ENCODE data around the gene PDZD2. TPM values are rescaled to one million over a fixed set of nuclear protein-coding genes. Genes with fewer than 3 reads are reported as not detected.

Gene PDZD2
- total RNA-seq, 4 donors from 2014 or later, result 10.2 to 15.0 (median 12.2) TPM

GRCh38 chr5:31786090-31786631, 147.2 kb downstream of the PDZD2 start:
- DNase-seq (ENCODE audit: extremely low spot score), result no peak
- no peak overlapping the region for H3K4me3 ChIP-seq
- peaks cover 0 to 7% (median 3%) of the 10 kb centered on the region in 4 donors for H3K9me3 ChIP-seq
- intact Hi-C loops (cut with DNase I), result no loop called here
- 76% methylated on average over 2 of the region's 3 CpGs for WGBS
- H3K27me3 ChIP-seq, result no peaks in the 10 kb centered on the region
- peaks cover 0 to 6% (median 0%) of the 10 kb centered on the region in 4 donors for H3K36me3 ChIP-seq
- no peak for TF ChIP-seq POLR2AphosphoS5 (IDR thresholded peaks at IDR 0.05)
- TF ChIP-seq EP300 (IDR thresholded peaks at IDR 0.05), result no peak
- TF ChIP-seq POLR2A (IDR thresholded peaks at IDR 0.05; ENCODE audit: low read depth), result no peak
- TF ChIP-seq CTCF (IDR thresholded peaks at IDR 0.05), result no peak
- no peak overlapping the region for H3K27ac ChIP-seq (replicated peaks in 1 of 4)
- peaks cover 0 to 11% (median 0%) of the 10 kb centered on the region in 4 donors for H3K4me1 ChIP-seq

- WGBS, result 91% methylated on average over 2 of the region's 2 CpGs
These were observed 155.1 kb downstream of the PDZD2 start for GRCh38 chr5:31794009-31794408.

GRCh38 chr5:31798168-31798567, 159.2 kb downstream of the PDZD2 start:
- peaks cover 0 to 10% (median 0%) of the 10 kb centered on the region in 4 donors for H3K27me3 ChIP-seq
- DNase-seq (ENCODE audit: extremely low spot score), result no peak
- TF ChIP-seq CTCF (IDR thresholded peaks at IDR 0.05) (no peak), POLR2A (IDR thresholded peaks at IDR 0.05; ENCODE audit: low read depth) (no peak), POLR2AphosphoS5 (IDR thresholded peaks at IDR 0.05) (no peak), EP300 (IDR thresholded peaks at IDR 0.05) (no peak)
- no peak overlapping the region for H3K4me3 ChIP-seq
- peaks cover 0 to 5% (median 0%) of the 10 kb centered on the region in 4 donors for H3K36me3 ChIP-seq
- H3K9me3 ChIP-seq, result no peaks in the 10 kb centered on the region
- WGBS, result 82% methylated on average over 5 of the region's 5 CpGs
- intact Hi-C loops (cut with DNase I), result no loop called here
- H3K27ac ChIP-seq (replicated peaks in 1 of 4), result no peak overlapping the region
- H3K4me1 ChIP-seq, result no peaks in the 10 kb centered on the region

More at GRCh38 chr5:31794009-31794408, 155.1 kb downstream of the PDZD2 start:
- Histone ChIP-seq H3K4me1 (no peaks in the 10 kb centered on the region), H3K27me3 (no peaks in the 10 kb centered on the region), H3K9me3 (peaks cover 0 to 3% (median under 1%) of the 10 kb centered on the region in 4 donors), H3K4me3 (no peak overlapping the region), H3K27ac (replicated peaks in 1 of 4) (no peak overlapping the region), H3K36me3 (peaks cover 0 to 2% (median 0%) of the 10 kb centered on the region in 4 donors)
- TF ChIP-seq EP300 (IDR thresholded peaks at IDR 0.05), result no peak
- TF ChIP-seq POLR2A (IDR thresholded peaks at IDR 0.05; ENCODE audit: low read depth), result no peak
- no peak for TF ChIP-seq CTCF (IDR thresholded peaks at IDR 0.05)
- TF ChIP-seq POLR2AphosphoS5 (IDR thresholded peaks at IDR 0.05), result no peak
- intact Hi-C loops (cut with DNase I), result no loop called here
- no peak for DNase-seq (ENCODE audit: extremely low spot score)

- intact Hi-C loops (cut with DNase I), result no loop called here
- Histone ChIP-seq H3K27me3 (peaks cover 0 to 10% (median 0%) of the 10 kb centered on the region in 4 donors), H3K9me3 (no peaks in the 10 kb centered on the region), H3K27ac (replicated peaks in 1 of 4) (no peak overlapping the region), H3K36me3 (peaks cover 0 to 5% (median 0%) of the 10 kb centered on the region in 4 donors), H3K4me3 (no peak overlapping the region), H3K4me1 (no peaks in the 10 kb centered on the region)
- no peak for DNase-seq (ENCODE audit: extremely low spot score)
- TF ChIP-seq POLR2AphosphoS5 (IDR thresholded peaks at IDR 0.05), result no peak
- TF ChIP-seq POLR2A (IDR thresholded peaks at IDR 0.05; ENCODE audit: low read depth), result no peak
- no peak for TF ChIP-seq CTCF (IDR thresholded peaks at IDR 0.05)
- TF ChIP-seq EP300 (IDR thresholded peaks at IDR 0.05), result no peak
- 100% methylated on average over 1 of the region's 1 CpG for WGBS
These were observed 161.4 kb downstream of the PDZD2 start for GRCh38 chr5:31800351-31800750.

Measured in esophagus muscularis mucosa (tissue), 4 donors.